DND-41 (cell line): ENCODE results near the gene SHISA9.

Source experiments
- EZH2 ChIP-seq: IDR thresholded peaks from 3 replicates; pipeline ENCODE4 v1.6.1; 2012; ENCODE audit warnings: borderline replicate concordance, low read depth, mild to moderate bottlenecking, moderate library complexity, low read length, inconsistent platforms; ENCODE audit not compliant: severe bottlenecking
- TF ChIP-seq, protein P1 (sequence below): IDR thresholded peaks from 2 replicates; pipeline ENCODE4 v1.5.1; 2012; ENCODE audit warnings: borderline replicate concordance, low read length, moderate library complexity, mild to moderate bottlenecking; ENCODE audit not compliant: poor library complexity, severe bottlenecking; ENCODE audit errors: extremely low read depth

DNA sequence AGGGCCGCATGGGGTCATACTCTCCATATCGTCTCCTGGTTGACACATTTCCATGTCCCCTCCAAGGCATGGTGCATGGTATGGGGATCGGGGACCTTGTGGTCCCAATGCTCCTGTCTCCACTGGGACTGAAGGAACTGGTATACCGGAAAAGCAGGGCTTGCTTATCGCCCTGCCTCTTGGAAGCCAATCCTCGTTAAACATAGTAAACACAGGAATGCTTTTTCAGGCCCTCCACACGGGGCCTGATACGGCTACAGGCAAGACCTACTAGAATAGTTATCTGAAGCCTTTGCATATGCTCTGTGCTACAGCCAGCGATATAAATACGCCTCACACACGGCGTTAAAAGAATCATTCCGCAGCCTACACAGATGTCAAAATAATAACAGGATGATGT lies 159.5 kb downstream of the SHISA9 start:
- TF ChIP-seq, protein P1, sequence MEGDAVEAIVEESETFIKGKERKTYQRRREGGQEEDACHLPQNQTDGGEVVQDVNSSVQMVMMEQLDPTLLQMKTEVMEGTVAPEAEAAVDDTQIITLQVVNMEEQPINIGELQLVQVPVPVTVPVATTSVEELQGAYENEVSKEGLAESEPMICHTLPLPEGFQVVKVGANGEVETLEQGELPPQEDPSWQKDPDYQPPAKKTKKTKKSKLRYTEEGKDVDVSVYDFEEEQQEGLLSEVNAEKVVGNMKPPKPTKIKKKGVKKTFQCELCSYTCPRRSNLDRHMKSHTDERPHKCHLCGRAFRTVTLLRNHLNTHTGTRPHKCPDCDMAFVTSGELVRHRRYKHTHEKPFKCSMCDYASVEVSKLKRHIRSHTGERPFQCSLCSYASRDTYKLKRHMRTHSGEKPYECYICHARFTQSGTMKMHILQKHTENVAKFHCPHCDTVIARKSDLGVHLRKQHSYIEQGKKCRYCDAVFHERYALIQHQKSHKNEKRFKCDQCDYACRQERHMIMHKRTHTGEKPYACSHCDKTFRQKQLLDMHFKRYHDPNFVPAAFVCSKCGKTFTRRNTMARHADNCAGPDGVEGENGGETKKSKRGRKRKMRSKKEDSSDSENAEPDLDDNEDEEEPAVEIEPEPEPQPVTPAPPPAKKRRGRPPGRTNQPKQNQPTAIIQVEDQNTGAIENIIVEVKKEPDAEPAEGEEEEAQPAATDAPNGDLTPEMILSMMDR = no peak
- TF ChIP-seq EZH2 = no peak
